ENCODE measurements around the gene NMNAT2. TPM values are rescaled to one million over a fixed set of nuclear protein-coding genes. Genes with fewer than 3 reads are reported as not detected.

The NMNAT2 gene
- total and polyA plus RNA-seq, 3 experiments from 2014 or later = not detected

DNA sequence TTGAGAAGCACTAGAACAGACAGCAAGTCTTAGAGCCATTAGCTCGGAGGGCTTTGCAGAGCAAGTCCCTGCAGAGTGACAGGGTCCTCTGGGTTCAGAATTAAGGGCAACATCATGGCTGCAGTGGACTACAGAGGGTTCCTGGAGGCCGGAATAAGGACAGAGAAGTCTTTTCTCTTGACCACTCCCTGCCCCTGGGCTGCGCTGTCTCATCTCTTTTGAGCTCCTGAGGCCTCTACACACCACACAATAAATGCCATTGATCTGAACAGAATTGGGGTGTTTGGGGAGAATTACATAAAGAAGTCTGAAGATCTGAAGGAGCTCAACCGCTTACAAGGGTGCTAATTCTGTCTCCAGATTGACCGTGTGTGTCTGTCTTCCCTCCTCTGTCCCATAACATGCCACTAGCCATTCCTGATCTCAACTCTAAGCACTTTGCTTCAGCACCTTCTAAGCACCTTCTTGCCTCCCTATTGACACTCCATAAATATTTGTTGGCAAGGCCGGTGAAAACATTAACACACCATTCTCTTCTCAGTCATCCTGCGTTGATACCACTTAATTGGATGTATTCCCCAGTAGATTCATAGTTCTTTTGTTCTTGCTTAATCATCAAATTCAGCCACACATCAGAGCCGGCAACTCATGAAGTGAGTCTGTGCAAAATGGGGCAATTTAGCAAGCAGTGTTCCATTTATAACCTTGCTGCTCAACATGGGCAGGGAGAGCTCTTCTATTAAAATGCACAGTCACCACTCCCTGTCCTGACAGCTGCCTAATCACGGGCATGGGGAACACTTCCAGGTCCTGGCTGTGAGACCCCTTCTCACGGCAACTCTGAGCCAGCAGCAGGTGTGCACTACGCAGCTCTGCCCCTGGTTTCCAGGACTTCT, 49.7 kb downstream of the NMNAT2 start:
- Histone ChIP-seq H3K4me1 (ENCODE audit: insufficient read depth, low read length) (no peaks in the 10 kb centered on the region), H3K4me3 (ENCODE audit: low read length) (no peak overlapping the region), H3K27ac (ENCODE audit: low read depth, low read length) (no peak overlapping the region), H3K27me3 (ENCODE audit: insufficient read depth, low read length, poor library complexity, severe bottlenecking) (peaks cover 3% of the 10 kb centered on the region), H3K9me3 (ENCODE audit: low read length) (no peaks in the 10 kb centered on the region), H3K36me3 (ENCODE audit: insufficient read depth, low read length) (no peaks in the 10 kb centered on the region)
- no peak for DNase-seq
- peaks cover 0 to 40% of the 10 kb centered on the region in 2 donors for H3K27me3 Mint-ChIP-seq
- POLR2A ChIA-PET = no interaction called here
- H3K4me3 Mint-ChIP-seq = no peak overlapping the region
- H3K4me1 Mint-ChIP-seq = no peaks in the 10 kb centered on the region
- CTCF ChIA-PET = no interaction called here
- H3K9me3 Mint-ChIP-seq = no peaks in the 10 kb centered on the region
- no peak overlapping the region for H3K27ac Mint-ChIP-seq
- no peaks in the 10 kb centered on the region for H3K36me3 Mint-ChIP-seq

DNA sequence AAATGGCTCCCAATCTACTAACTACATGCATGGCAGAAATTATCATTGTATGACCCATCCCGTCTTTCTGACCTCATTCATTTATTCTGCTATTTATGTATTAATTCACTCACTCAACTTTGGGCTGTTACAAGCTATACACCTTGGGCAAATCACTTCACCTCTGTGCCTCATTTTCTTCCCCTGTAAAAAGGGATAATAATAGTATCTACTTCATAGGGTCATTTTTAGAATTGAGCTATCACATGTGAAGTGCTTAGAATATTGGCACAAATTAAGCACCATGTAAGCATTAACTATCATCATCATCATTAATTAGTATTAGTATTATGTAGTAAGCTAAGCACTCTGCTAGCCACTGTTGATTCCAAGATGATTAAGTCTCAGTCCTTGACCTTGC, 52.1 kb downstream of the NMNAT2 start:
- Histone ChIP-seq H3K36me3 (ENCODE audit: insufficient read depth, low read length) (no peaks in the 10 kb centered on the region), H3K27ac (ENCODE audit: low read depth, low read length) (no peak overlapping the region), H3K27me3 (ENCODE audit: insufficient read depth, low read length, poor library complexity, severe bottlenecking) (peaks cover 9% of the 10 kb centered on the region), H3K4me1 (ENCODE audit: insufficient read depth, low read length) (no peaks in the 10 kb centered on the region), H3K4me3 (ENCODE audit: low read length) (no peak overlapping the region), H3K9me3 (ENCODE audit: low read length) (no peaks in the 10 kb centered on the region)
- Mint-ChIP-seq H3K36me3 (no peaks in the 10 kb centered on the region), H3K27me3 (peaks cover 0 to 48% of the 10 kb centered on the region in 2 donors), H3K4me3 (no peak overlapping the region), H3K27ac (no peak overlapping the region), H3K9me3 (no peaks in the 10 kb centered on the region), H3K4me1 (no peaks in the 10 kb centered on the region)
- ChIA-PET CTCF (no interaction called here), POLR2A (no interaction called here)
- no peak for DNase-seq

DNA sequence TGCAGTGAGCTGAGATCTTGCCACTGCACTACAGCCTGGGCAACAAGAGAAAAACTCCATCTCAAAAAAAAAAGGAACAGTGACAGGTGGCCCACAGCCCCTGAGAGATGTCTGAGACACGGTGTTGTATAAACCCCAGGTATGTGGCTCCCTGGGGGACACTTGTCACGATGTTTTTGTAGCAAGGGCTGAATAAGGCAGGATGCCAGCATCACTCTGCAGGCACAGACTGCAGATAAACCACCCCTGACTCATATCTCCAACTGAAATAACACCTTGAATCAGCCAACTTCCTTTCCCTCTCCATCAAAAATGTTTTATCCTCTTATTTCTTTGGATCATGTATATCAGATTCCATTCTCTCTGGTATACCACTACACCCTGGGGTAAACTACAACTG, 52.5 kb downstream of the NMNAT2 start:
- H3K36me3 Mint-ChIP-seq = no peaks in the 10 kb centered on the region
- POLR2A ChIA-PET = no interaction called here
- H3K9me3 Mint-ChIP-seq = no peaks in the 10 kb centered on the region

DNA sequence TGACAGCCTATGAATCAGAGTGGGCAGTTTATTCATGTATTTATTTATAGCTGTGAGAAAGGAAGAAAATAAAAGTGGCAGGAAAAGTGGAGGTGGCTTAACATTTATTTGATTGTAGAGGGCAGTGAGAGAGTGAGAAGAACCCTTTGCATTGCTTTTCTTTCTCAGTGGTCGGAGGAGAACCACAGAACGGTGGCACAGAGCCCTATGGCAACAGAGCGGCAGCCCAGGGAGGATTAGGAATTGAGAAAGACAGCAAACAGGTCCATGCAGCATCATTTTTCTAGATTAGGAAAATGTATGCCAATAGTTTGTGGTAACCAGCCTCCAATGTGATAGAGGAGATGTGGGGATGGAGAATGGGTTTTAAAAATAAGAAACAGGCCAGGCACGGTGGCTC, 53.1 kb downstream of the NMNAT2 start:
- DNase-seq = no peak
- H3K36me3 ChIP-seq (ENCODE audit: insufficient read depth, low read length) = no peaks in the 10 kb centered on the region
- ChIA-PET CTCF (no interaction called here), POLR2A (no interaction called here)
- Mint-ChIP-seq H3K27ac (no peak overlapping the region), H3K4me3 (no peak overlapping the region), H3K9me3 (no peaks in the 10 kb centered on the region), H3K27me3 (peaks cover 0 to 38% of the 10 kb centered on the region in 2 donors), H3K36me3 (no peaks in the 10 kb centered on the region), H3K4me1 (no peaks in the 10 kb centered on the region)
- H3K4me3 ChIP-seq (ENCODE audit: low read length) = no peak overlapping the region
- no peaks in the 10 kb centered on the region for H3K4me1 ChIP-seq (ENCODE audit: insufficient read depth, low read length)
- H3K27me3 ChIP-seq (ENCODE audit: insufficient read depth, low read length, poor library complexity, severe bottlenecking) = peaks cover 9% of the 10 kb centered on the region
- no peaks in the 10 kb centered on the region for H3K9me3 ChIP-seq (ENCODE audit: low read length)
- H3K27ac ChIP-seq (ENCODE audit: low read depth, low read length) = no peak overlapping the region

More for the DNA sequence above, 52.5 kb downstream of the NMNAT2 start:
- Histone ChIP-seq H3K4me1 (ENCODE audit: insufficient read depth, low read length) (no peaks in the 10 kb centered on the region), H3K27me3 (ENCODE audit: insufficient read depth, low read length, poor library complexity, severe bottlenecking) (peaks cover 9% of the 10 kb centered on the region), H3K27ac (ENCODE audit: low read depth, low read length) (no peak overlapping the region), H3K4me3 (ENCODE audit: low read length) (no peak overlapping the region), H3K9me3 (ENCODE audit: low read length) (no peaks in the 10 kb centered on the region), H3K36me3 (ENCODE audit: insufficient read depth, low read length) (no peaks in the 10 kb centered on the region)
- no peaks in the 10 kb centered on the region for H3K4me1 Mint-ChIP-seq
- H3K27me3 Mint-ChIP-seq = peaks cover 0 to 43% of the 10 kb centered on the region in 2 donors
- H3K27ac Mint-ChIP-seq = no peak overlapping the region
- CTCF ChIA-PET = no interaction called here
- H3K4me3 Mint-ChIP-seq = no peak overlapping the region
- no peak for DNase-seq

DNA sequence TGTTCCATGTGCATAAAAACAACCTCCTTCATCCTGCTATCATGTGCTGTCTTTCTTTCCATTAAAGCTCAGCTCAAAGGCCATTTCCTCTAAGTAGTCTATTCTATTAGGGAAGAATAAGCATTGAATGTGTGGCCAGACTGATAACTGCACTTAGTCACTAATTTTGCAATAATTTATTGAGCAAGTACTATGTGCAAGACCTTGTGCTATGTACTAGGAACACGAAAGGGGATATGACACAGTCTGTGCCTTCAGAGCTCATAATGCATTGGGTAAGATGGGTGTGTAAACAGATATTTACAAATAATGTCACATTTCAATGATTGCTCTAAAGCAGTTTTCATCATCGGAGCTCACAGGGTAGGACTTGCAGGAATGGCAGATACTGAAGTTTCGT, 54.2 kb downstream of the NMNAT2 start:
- no peak for DNase-seq
- no peaks in the 10 kb centered on the region for H3K9me3 Mint-ChIP-seq
- Histone ChIP-seq H3K4me3 (ENCODE audit: low read length) (no peak overlapping the region), H3K27ac (ENCODE audit: low read depth, low read length) (no peak overlapping the region), H3K4me1 (ENCODE audit: insufficient read depth, low read length) (no peaks in the 10 kb centered on the region), H3K27me3 (ENCODE audit: insufficient read depth, low read length, poor library complexity, severe bottlenecking) (peaks cover 9% of the 10 kb centered on the region), H3K9me3 (ENCODE audit: low read length) (no peaks in the 10 kb centered on the region), H3K36me3 (ENCODE audit: insufficient read depth, low read length) (no peaks in the 10 kb centered on the region)
- POLR2A ChIA-PET = no interaction called here
- peaks cover 0 to 33% of the 10 kb centered on the region in 2 donors for H3K27me3 Mint-ChIP-seq
- H3K4me1 Mint-ChIP-seq = no peaks in the 10 kb centered on the region
- no peak overlapping the region for H3K27ac Mint-ChIP-seq
- CTCF ChIA-PET = no interaction called here
- H3K36me3 Mint-ChIP-seq = no peaks in the 10 kb centered on the region
- no peak overlapping the region for H3K4me3 Mint-ChIP-seq

DNA sequence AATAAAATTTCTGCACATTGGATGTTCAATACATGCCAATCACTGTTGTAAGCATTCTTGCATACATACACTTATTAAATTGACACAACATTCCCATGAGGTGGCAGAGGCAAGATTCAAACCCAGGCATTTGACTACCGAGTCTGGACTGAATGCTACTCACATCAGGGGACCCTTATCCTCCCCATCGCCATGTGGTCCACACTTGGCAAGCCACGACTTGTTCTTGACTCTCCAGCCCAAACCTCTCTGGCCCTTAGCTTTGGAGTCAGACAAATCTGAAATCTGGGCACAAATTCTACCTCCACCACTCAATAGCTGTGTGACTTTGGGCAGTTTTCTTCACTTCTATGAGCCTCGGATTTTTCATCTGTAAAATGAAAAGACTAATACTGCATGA, 57.1 kb downstream of the NMNAT2 start:
- Histone ChIP-seq H3K36me3 (ENCODE audit: insufficient read depth, low read length) (no peaks in the 10 kb centered on the region), H3K4me3 (ENCODE audit: low read length) (no peak overlapping the region), H3K9me3 (ENCODE audit: low read length) (no peaks in the 10 kb centered on the region), H3K4me1 (ENCODE audit: insufficient read depth, low read length) (no peaks in the 10 kb centered on the region), H3K27me3 (ENCODE audit: insufficient read depth, low read length, poor library complexity, severe bottlenecking) (peaks cover 5% of the 10 kb centered on the region), H3K27ac (ENCODE audit: low read depth, low read length) (no peak overlapping the region)
- Mint-ChIP-seq H3K36me3 (no peaks in the 10 kb centered on the region), H3K4me3 (no peak overlapping the region), H3K27ac (no peak overlapping the region), H3K4me1 (no peaks in the 10 kb centered on the region), H3K9me3 (peaks cover 0 to 3% (median 0%) of the 10 kb centered on the region in 5 donors), H3K27me3 (peaks cover 0 to 26% of the 10 kb centered on the region in 2 donors)
- POLR2A ChIA-PET = no interaction called here
- no peak for DNase-seq
- CTCF ChIA-PET = no interaction called here

DNA sequence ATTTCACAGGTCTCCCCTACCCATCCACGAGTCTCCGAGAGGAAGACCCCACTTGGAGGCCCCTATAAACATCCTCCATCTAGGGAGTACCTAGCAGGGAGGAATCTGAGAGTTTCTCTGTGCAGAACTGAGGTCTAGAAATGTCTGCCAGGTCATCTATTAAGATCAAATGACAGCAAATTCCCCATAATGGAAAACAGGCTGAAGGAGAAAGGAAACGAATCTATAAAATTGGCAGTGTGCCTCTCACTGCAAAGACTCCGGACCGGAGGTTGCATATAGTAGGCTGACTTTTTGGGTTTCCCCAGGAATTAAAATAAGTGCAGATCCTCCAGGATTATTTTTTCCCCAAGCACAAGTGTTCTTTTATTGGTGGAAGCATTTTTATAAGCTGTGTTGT, 57.7 kb downstream of the NMNAT2 start:
- ChIA-PET POLR2A (no interaction called here), CTCF (no interaction called here)
- no peaks in the 10 kb centered on the region for H3K36me3 Mint-ChIP-seq
- no peak overlapping the region for H3K27ac Mint-ChIP-seq
- no peaks in the 10 kb centered on the region for H3K4me1 Mint-ChIP-seq
- H3K9me3 ChIP-seq (ENCODE audit: low read length) = no peaks in the 10 kb centered on the region
- peaks cover 0 to 3% (median 0%) of the 10 kb centered on the region in 5 donors for H3K9me3 Mint-ChIP-seq
- no peak overlapping the region for H3K4me3 ChIP-seq (ENCODE audit: low read length)
- no peak overlapping the region for H3K27ac ChIP-seq (ENCODE audit: low read depth, low read length)
- no peaks in the 10 kb centered on the region for H3K36me3 ChIP-seq (ENCODE audit: insufficient read depth, low read length)
- H3K4me1 ChIP-seq (ENCODE audit: insufficient read depth, low read length) = no peaks in the 10 kb centered on the region
- no peak for DNase-seq
- H3K27me3 ChIP-seq (ENCODE audit: insufficient read depth, low read length, poor library complexity, severe bottlenecking) = peaks cover 5% of the 10 kb centered on the region
- no peak overlapping the region for H3K4me3 Mint-ChIP-seq
- H3K27me3 Mint-ChIP-seq = peaks cover 0 to 22% of the 10 kb centered on the region in 2 donors

DNA sequence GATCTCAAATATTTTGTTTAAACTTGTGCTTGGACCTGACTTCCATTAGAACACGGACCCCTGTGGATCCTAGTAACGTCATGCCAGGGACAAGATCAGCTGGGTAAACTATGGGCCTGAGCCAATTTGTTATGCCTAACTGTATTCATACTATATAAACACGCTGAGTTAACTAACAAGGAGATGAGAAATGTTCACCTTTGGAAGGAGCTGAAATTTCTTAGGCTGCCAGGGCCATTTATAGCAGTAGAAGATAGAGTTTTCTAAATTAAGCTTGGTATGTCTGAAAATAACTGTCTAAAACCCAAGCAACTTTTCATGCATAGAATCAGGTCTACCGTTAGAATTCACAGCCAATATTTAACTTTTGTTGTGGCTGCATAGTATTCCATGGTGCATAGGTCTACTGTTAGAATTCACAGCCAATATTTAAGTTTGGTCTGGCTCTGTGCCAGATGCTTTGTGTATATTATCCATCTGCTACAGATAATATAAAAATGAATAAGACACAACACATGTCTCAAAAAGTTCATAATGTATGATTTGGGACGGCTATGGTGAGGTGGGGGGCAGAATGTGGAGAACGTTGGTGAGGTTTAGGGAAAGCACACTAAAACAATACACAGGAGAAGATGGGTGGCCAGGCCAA, 61.5 kb downstream of the NMNAT2 start:
- Mint-ChIP-seq H3K27ac (no peak overlapping the region), H3K4me1 (no peaks in the 10 kb centered on the region), H3K27me3 (peaks cover 6 to 7% of the 10 kb centered on the region in 2 donors), H3K9me3 (peaks cover 0 to 4% (median 0%) of the 10 kb centered on the region in 5 donors), H3K36me3 (peaks cover 0 to 1% (median 0%) of the 10 kb centered on the region in 3 donors), H3K4me3 (no peak overlapping the region)
- ChIA-PET CTCF (no interaction called here), POLR2A (no interaction called here)
- Histone ChIP-seq H3K9me3 (ENCODE audit: low read length) (no peaks in the 10 kb centered on the region), H3K4me1 (ENCODE audit: insufficient read depth, low read length) (no peaks in the 10 kb centered on the region), H3K27ac (ENCODE audit: low read depth, low read length) (no peak overlapping the region), H3K36me3 (ENCODE audit: insufficient read depth, low read length) (no peaks in the 10 kb centered on the region), H3K27me3 (ENCODE audit: insufficient read depth, low read length, poor library complexity, severe bottlenecking) (peaks cover 2% of the 10 kb centered on the region), H3K4me3 (ENCODE audit: low read length) (no peak overlapping the region)
- no peak for DNase-seq

Data from CD8-positive, alpha-beta memory T cell (primary cell).